GM23338 (cell line): ENCODE data around the gene SLX9.

Experiments used
- CREB1 ChIP-seq: fragments of 250-450 bp; sonication (Bioruptor Pico); IDR thresholded peaks from 2 replicates; pipeline ENCODE4 v1.5.0; 2020; ENCODE audit warnings: low read depth, mild to moderate bottlenecking, moderate library complexity
- CTCF ChIP-seq, 2 experiments: fragments of 200-600 bp in 1 of 2; sonication (generic) in 1 of 2; conservative IDR thresholded peaks; 2 replicates each; pipeline versions ENCODE4 v1.5.1 to v1.6.1; 2016 to 2017; ENCODE audit warnings: antibody characterized with exemption in 2 of 2, low read depth in 2 of 2, mild to moderate bottlenecking in 2 of 2, moderate library complexity in 1 of 2
- ETS1 ChIP-seq: IDR thresholded peaks from 2 replicates; pipeline ENCODE4 v1.6.1; 2016; ENCODE audit warnings: antibody characterized with exemption
- EZH2 ChIP-seq: fragments of 200-600 bp; sonication (generic); IDR thresholded peaks from one replicate; pipeline ENCODE4 v1.8.0; 2017; ENCODE audit warnings: antibody characterized with exemption, mild to moderate bottlenecking, low read depth; ENCODE audit not compliant: unreplicated experiment
- EZH2phosphoT487 ChIP-seq: fragments of 200-600 bp; sonication (generic); IDR thresholded peaks from one replicate; pipeline ENCODE4 v1.8.1; 2018; ENCODE audit warnings: antibody characterized with exemption; ENCODE audit not compliant: unreplicated experiment
- JUNB ChIP-seq: IDR thresholded peaks from one replicate; pipeline ENCODE4 v1.6.1; 2016; ENCODE audit warnings: antibody characterized with exemption; ENCODE audit not compliant: unreplicated experiment
- NANOG ChIP-seq: IDR thresholded peaks from 2 replicates; pipeline ENCODE4 v1.6.1; 2016; ENCODE audit warnings: antibody characterized with exemption, borderline replicate concordance
- POLR2AphosphoS5 ChIP-seq: IDR thresholded peaks from 2 replicates; pipeline ENCODE4 v1.6.1; 2016; ENCODE audit warnings: antibody characterized with exemption, low read depth
- REST ChIP-seq: IDR thresholded peaks from one replicate; pipeline ENCODE4 v1.6.1; 2018; ENCODE audit warnings: antibody characterized with exemption; ENCODE audit not compliant: unreplicated experiment
- STAT1 ChIP-seq: IDR thresholded peaks from one replicate; pipeline ENCODE4 v1.6.1; 2016; ENCODE audit warnings: antibody characterized with exemption; ENCODE audit not compliant: unreplicated experiment
- ZNF114 ChIP-seq: fragments of 250-450 bp; sonication (Bioruptor Pico); IDR thresholded peaks from 2 replicates; pipeline ENCODE4 v1.5.0; 2020; ENCODE audit warnings: mild to moderate bottlenecking, moderate library complexity
- ZNF331 ChIP-seq: fragments of 250-450 bp; sonication (Bioruptor Pico); IDR thresholded peaks from 2 replicates; pipeline ENCODE4 v1.5.0; 2020; ENCODE audit warnings: low read depth, mild to moderate bottlenecking, moderate library complexity

GRCh38 chr21:44987886-44988606, 48.2 kb downstream of the SLX9 start:
- TF ChIP-seq CTCF (conservative IDR thresholded peaks at IDR 0.05; ENCODE audit: low read depth in 2 of 2) = no peak
- no peak for TF ChIP-seq EZH2
- TF ChIP-seq CREB1 (CRISPR knock-in tag) = no peak
- TF ChIP-seq EZH2phosphoT487 = no peak
- no peak for TF ChIP-seq NANOG
- no peak for TF ChIP-seq POLR2AphosphoS5
- no peak for TF ChIP-seq REST
- TF ChIP-seq ETS1 = no peak
- no peak for TF ChIP-seq ZNF114
- no peak for TF ChIP-seq JUNB
- no peak for TF ChIP-seq STAT1
- TF ChIP-seq ZNF331 (CRISPR knock-in tag) = no peak
